H9 (cell line): ENCODE measurements around the gene STK10. TPM values are rescaled to one million over a fixed set of nuclear protein-coding genes. Genes with fewer than 3 reads are reported as not detected.

Source experiments
- DNase-seq: peaks from one replicate; pipeline ENCODE4 v3.0.0-alpha.2; 2017
- H2AFZ ChIP-seq: one replicate; pipeline ENCODE4 v1.6.1; 2013; ENCODE audit warnings: mild to moderate bottlenecking, low read length, control low read depth, moderate library complexity
- H2AK5ac ChIP-seq: 2 replicates; pipeline ENCODE4 v1.6.1; 2013; ENCODE audit warnings: low read length, control low read depth, mixed read lengths; ENCODE audit not compliant: insufficient read length
- H2BK120ac ChIP-seq: one replicate; pipeline ENCODE4 v1.6.1; 2013; ENCODE audit warnings: low read depth, mild to moderate bottlenecking, low read length, control low read depth, inconsistent platforms; ENCODE audit not compliant: poor library complexity, severe bottlenecking
- H2BK12ac ChIP-seq: 2 replicates; pipeline ENCODE4 v1.6.1; 2013; ENCODE audit warnings: low read length, control low read depth, mixed read lengths, low read depth; ENCODE audit not compliant: insufficient read length
- H2BK15ac ChIP-seq: 2 replicates; pipeline ENCODE4 v1.6.1; 2013; ENCODE audit warnings: low read depth, low read length, control low read depth
- H2BK20ac ChIP-seq: one replicate; pipeline ENCODE4 v1.6.1; 2013; ENCODE audit warnings: low read depth, mild to moderate bottlenecking, low read length, control low read depth, inconsistent platforms; ENCODE audit not compliant: poor library complexity, severe bottlenecking
- H2BK5ac ChIP-seq: 2 replicates; pipeline ENCODE4 v1.6.1; 2013; ENCODE audit warnings: low read length, control low read depth, mixed read lengths; ENCODE audit not compliant: insufficient read length
- H3K14ac ChIP-seq: 2 replicates; pipeline ENCODE4 v1.6.1; 2013; ENCODE audit warnings: low read length, control low read depth; ENCODE audit not compliant: insufficient read depth
- H3K18ac ChIP-seq: 2 replicates; pipeline ENCODE4 v1.6.1; 2013; ENCODE audit warnings: low read depth, mild to moderate bottlenecking, mixed read lengths, low read length, control low read depth; ENCODE audit not compliant: insufficient read length
- H3K23ac ChIP-seq: 2 replicates; pipeline ENCODE4 v1.6.1; 2013; ENCODE audit warnings: low read length, control low read depth, mixed read lengths, low read depth; ENCODE audit not compliant: insufficient read length
- H3K23me2 ChIP-seq: 2 replicates; pipeline ENCODE4 v1.6.1; 2013; ENCODE audit warnings: low read depth, mild to moderate bottlenecking, mixed read lengths, low read length, control low read depth; ENCODE audit not compliant: insufficient read length, poor library complexity, severe bottlenecking
- H3K27ac ChIP-seq: 2 replicates; pipeline ENCODE4 v1.5.1; 2013; ENCODE audit warnings: low read length, control low read depth, mixed read lengths, low read depth; ENCODE audit not compliant: insufficient read length
- H3K27me3 ChIP-seq: 2 replicates; pipeline ENCODE4 v1.6.1; 2013; ENCODE audit warnings: low read length, control low read depth, inconsistent platforms; ENCODE audit not compliant: insufficient read depth
- H3K4ac ChIP-seq: 2 replicates; pipeline ENCODE4 v1.6.1; 2013; ENCODE audit warnings: low read depth, mild to moderate bottlenecking, control low read depth, inconsistent platforms, low read length, moderate library complexity
- H3K4me1 ChIP-seq: 2 replicates; pipeline ENCODE4 v1.6.1; 2013; ENCODE audit warnings: low read length, control low read depth, inconsistent platforms; ENCODE audit not compliant: insufficient read depth
- H3K4me2 ChIP-seq: 2 replicates; pipeline ENCODE4 v1.6.1; 2013; ENCODE audit warnings: low read length, control low read depth, mixed read lengths; ENCODE audit not compliant: insufficient read length, insufficient read depth
- H3K56ac ChIP-seq: 2 replicates; pipeline ENCODE4 v1.6.1; 2013; ENCODE audit warnings: low read depth, mild to moderate bottlenecking, mixed read lengths, low read length, control low read depth; ENCODE audit not compliant: insufficient read length
- H3K79me1 ChIP-seq: 2 replicates; pipeline ENCODE4 v1.6.1; 2013; ENCODE audit warnings: low read depth, mild to moderate bottlenecking, moderate library complexity, low read length, control low read depth, inconsistent platforms; ENCODE audit not compliant: insufficient read depth, poor library complexity, severe bottlenecking
- H3K79me2 ChIP-seq: 2 replicates; pipeline ENCODE4 v1.6.1; 2013; ENCODE audit warnings: low read length, control low read depth, inconsistent platforms; ENCODE audit not compliant: insufficient read depth
- H3K9ac ChIP-seq: 2 replicates; pipeline ENCODE4 v1.6.1; 2013; ENCODE audit warnings: low read length, control low read depth, mixed read lengths; ENCODE audit not compliant: insufficient read length; ENCODE audit errors: extremely low read depth
- H3K9me3 ChIP-seq: one replicate; pipeline ENCODE4 v1.6.1; 2013; ENCODE audit warnings: low read depth, low read length, inconsistent platforms; ENCODE audit not compliant: control insufficient read depth
- H3T11ph ChIP-seq: one replicate; pipeline ENCODE4 v1.6.1; 2013; ENCODE audit warnings: mild to moderate bottlenecking, low read length, control low read depth, inconsistent platforms
- H4K20me1 ChIP-seq: one replicate; pipeline ENCODE4 v1.6.1; 2013; ENCODE audit not compliant: control insufficient read depth, insufficient read length, insufficient read depth
- H4K5ac ChIP-seq: 2 replicates; pipeline ENCODE4 v1.6.1; 2013; ENCODE audit warnings: low read depth, mild to moderate bottlenecking, mixed read lengths, low read length, control low read depth; ENCODE audit not compliant: insufficient read length
- H4K8ac ChIP-seq: replicated peaks from 2 replicates; pipeline ENCODE4 v1.6.1; 2013; ENCODE audit warnings: low read length, control low read depth, mixed read lengths, low read depth; ENCODE audit not compliant: insufficient read length
- H4K91ac ChIP-seq: 2 replicates; pipeline ENCODE4 v1.6.1; 2013; ENCODE audit warnings: low read depth, mild to moderate bottlenecking, moderate library complexity, mixed read lengths, low read length, control low read depth; ENCODE audit not compliant: insufficient read length
- H3K27ac Mint-ChIP-seq, 3 experiments: 2 replicates in 2 of 3; 3 replicates in 1 of 3; pipeline ENCODE4 v1.8.0; 2020 to 2021; ENCODE audit warnings: mixed read lengths in 3 of 3, mild to moderate bottlenecking in 1 of 3, moderate library complexity in 1 of 3
- H3K27me3 Mint-ChIP-seq: 2 replicates; pipeline ENCODE4 v1.8.0; 2021; ENCODE audit warnings: low read depth, mild to moderate bottlenecking, moderate library complexity, mixed read lengths
- H3K36me3 Mint-ChIP-seq, 3 experiments: 2 replicates in 2 of 3; 3 replicates in 1 of 3; pipeline ENCODE4 v1.8.0; 2020 to 2021; ENCODE audit warnings: low read depth in 3 of 3, mixed read lengths in 3 of 3; ENCODE audit not compliant: insufficient read depth in 1 of 3
- H3K4me1 Mint-ChIP-seq, 2 experiments: 2 replicates each; pipeline ENCODE4 v1.8.0; 2020; ENCODE audit warnings: mixed read lengths in 2 of 2
- H3K4me3 Mint-ChIP-seq, 2 experiments: 2 replicates in 1 of 2; 3 replicates in 1 of 2; pipeline ENCODE4 v1.8.0; 2020 to 2021; ENCODE audit warnings: mild to moderate bottlenecking in 2 of 2, mixed read lengths in 2 of 2, moderate library complexity in 1 of 2
- H3K9me3 Mint-ChIP-seq, 2 experiments: 2 replicates in 1 of 2; 3 replicates in 1 of 2; pipeline ENCODE4 v1.8.0; 2020; ENCODE audit warnings: mild to moderate bottlenecking in 2 of 2, mixed read lengths in 2 of 2, moderate library complexity in 1 of 2
- WGBS: extraction: QIAGEN DNeasy Blood & Tissue Kit; methylation state at CpG from one replicate; pipeline ENCODE4 v1.1.7; 2013; ENCODE audit warnings: missing lambda C conversion rate, low lambda C conversion rate, mixed read lengths; ENCODE audit not compliant: insufficient read length; ENCODE audit errors: extremely low coverage; 5-methylcytosine and 5-hydroxymethylcytosine counted together
- total RNA-seq: library from RNA; stranded (reverse); gene quantifications from 2 replicates; pipeline ENCODE4 v1.2.1, GENCODE V29; 2021
- TF ChIP-seq, protein P1 (sequence below): fragments of 200-600 bp; sonication (generic); conservative IDR thresholded peaks from 3 replicates; pipeline ENCODE4 v1.8.0; 2021; ENCODE audit warnings: antibody characterized with exemption, mild to moderate bottlenecking

Gene STK10
- total RNA-seq, 1 experiment from 2014 or later, result 14.6 TPM

DNA sequence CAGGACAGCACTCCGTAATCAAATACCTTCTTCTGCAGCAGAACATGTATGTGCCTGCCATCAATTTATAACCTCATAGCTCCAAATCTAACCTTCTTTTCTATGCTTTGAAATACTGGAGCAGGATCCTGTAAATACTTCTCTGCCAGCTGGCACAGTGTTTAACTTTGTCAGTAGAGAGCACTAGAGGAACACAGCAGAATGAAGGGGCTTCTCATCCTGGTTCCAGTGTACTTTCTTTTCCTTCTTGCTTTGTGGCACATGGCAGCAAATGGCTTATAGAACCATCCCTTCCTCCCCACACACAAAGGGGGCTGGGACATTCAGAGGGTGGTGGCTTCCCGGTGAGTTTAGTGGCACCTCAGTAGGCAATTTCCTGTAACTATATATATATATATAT lies 177.7 kb downstream of the STK10 start:
- Histone ChIP-seq H4K8ac (no peak overlapping the region), H3T11ph (no peak overlapping the region), H3K56ac (no peak overlapping the region), H3K9me3 (no peaks in the 10 kb centered on the region), H3K23ac (no peak overlapping the region), H3K23me2 (peaks cover 10% of the 10 kb centered on the region), H4K20me1 (no peaks in the 10 kb centered on the region), H3K4me1 (peaks cover 11% of the 10 kb centered on the region), H3K18ac (no peak overlapping the region), H3K14ac (no peak overlapping the region), H3K79me2 (peaks cover 4% of the 10 kb centered on the region; the same call in 1 of the 2 replicates), H3K27me3 (no peaks in the 10 kb centered on the region), H4K91ac (no peak overlapping the region), H2AK5ac (no peak overlapping the region), H2AFZ (no peak overlapping the region), H3K4me2 (no peak overlapping the region), H4K5ac (no peak overlapping the region), H3K79me1 (no peaks in the 10 kb centered on the region), H3K9ac (no peak overlapping the region), H2BK120ac (no peak overlapping the region), H3K27ac (peak overlapping the region; percentile 4), H2BK20ac (no peak overlapping the region), H2BK5ac (no peak overlapping the region), H2BK12ac (no peak overlapping the region), H3K4ac (no peak overlapping the region), H2BK15ac (no peak overlapping the region)
- DNase-seq, result no peak
- H3K4me3 Mint-ChIP-seq, result peak overlapping the region in 1 of 2 experiments; percentile 3; a peak in 1 of 5 replicates
- no peaks in the 10 kb centered on the region for H3K9me3 Mint-ChIP-seq
- H3K27ac Mint-ChIP-seq, result peak overlapping the region in 2 of 3 experiments; percentile 75 to 82; a peak in 3 of 7 replicates
- peaks cover 0 to 9% (median 7%) of the 10 kb centered on the region in 3 experiments; a peak in 6 of 7 replicates for H3K36me3 Mint-ChIP-seq
- peaks cover 34 to 39% of the 10 kb centered on the region in 2 experiments for H3K4me1 Mint-ChIP-seq
- H3K27me3 Mint-ChIP-seq, result no peaks in the 10 kb centered on the region
- TF ChIP-seq, protein P1, sequence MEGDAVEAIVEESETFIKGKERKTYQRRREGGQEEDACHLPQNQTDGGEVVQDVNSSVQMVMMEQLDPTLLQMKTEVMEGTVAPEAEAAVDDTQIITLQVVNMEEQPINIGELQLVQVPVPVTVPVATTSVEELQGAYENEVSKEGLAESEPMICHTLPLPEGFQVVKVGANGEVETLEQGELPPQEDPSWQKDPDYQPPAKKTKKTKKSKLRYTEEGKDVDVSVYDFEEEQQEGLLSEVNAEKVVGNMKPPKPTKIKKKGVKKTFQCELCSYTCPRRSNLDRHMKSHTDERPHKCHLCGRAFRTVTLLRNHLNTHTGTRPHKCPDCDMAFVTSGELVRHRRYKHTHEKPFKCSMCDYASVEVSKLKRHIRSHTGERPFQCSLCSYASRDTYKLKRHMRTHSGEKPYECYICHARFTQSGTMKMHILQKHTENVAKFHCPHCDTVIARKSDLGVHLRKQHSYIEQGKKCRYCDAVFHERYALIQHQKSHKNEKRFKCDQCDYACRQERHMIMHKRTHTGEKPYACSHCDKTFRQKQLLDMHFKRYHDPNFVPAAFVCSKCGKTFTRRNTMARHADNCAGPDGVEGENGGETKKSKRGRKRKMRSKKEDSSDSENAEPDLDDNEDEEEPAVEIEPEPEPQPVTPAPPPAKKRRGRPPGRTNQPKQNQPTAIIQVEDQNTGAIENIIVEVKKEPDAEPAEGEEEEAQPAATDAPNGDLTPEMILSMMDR, result peak; percentile 48; the same call in 2 of the 3 replicates
- WGBS, result no CpG with 5 or more reads among the region's 2 CpGs
